ENCODE measurements around the gene AIP. TPM values are rescaled to one million over a fixed set of nuclear protein-coding genes. Genes with fewer than 3 reads are reported as not detected.
A peak's percentile ranks its signal among the peaks of the same experiment; 100 is the strongest.

The AIP gene
- total and polyA plus RNA-seq, 2 of the 8 experiments (the other 6 are each of a cell fraction or from before 2014, with no cell fraction given), result 29.8 to 54.4 TPM

GRCh38 chr11:67482827-67483798 is at the start of gene AIP (continued):
- peak; percentile 80 for TF ChIP-seq KDM5A (IDR thresholded peaks at IDR 0.05; ENCODE audit: low read length)
- TF ChIP-seq RNF2 (IDR thresholded peaks at IDR 0.05; ENCODE audit: borderline replicate concordance, low read depth, low read length, missing control alignments, poor library complexity, severe bottlenecking), result peak; percentile 68
- peak; percentile 70 for TF ChIP-seq POLR2AphosphoS5 (IDR thresholded peaks at IDR 0.05; ENCODE audit: low read depth, low read length)
- peak; percentile 100 for TF ChIP-seq YY1 (IDR thresholded peaks at IDR 0.05; ENCODE audit: low read depth, low read length)
- TF ChIP-seq TCF12 (IDR thresholded peaks at IDR 0.05; ENCODE audit: low read depth, low read length), result no peak
- no peak for TF ChIP-seq JUND (IDR thresholded peaks at IDR 0.05; ENCODE audit: low read length)
- peak; percentile 80 for TF ChIP-seq TBP (IDR thresholded peaks at IDR 0.05; ENCODE audit: low read depth, low read length)
- TF ChIP-seq EZH2 (IDR thresholded peaks at IDR 0.05; ENCODE audit: low read depth, low read length, severe bottlenecking), result no peak
- TF ChIP-seq MAFK (IDR thresholded peaks at IDR 0.05; ENCODE audit: low read depth, low read length), result no peak
- TF ChIP-seq POU5F1 (IDR thresholded peaks at IDR 0.05; ENCODE audit: low read depth, low read length), result no peak
- 0 out of 2 replicates have a peak, but pooled peaks have one; percentile 32 for TF ChIP-seq GTF2F1 (IDR thresholded peaks at IDR 0.05; ENCODE audit: borderline replicate concordance, low read depth, low read length)
- TF ChIP-seq CREB1 (IDR thresholded peaks at IDR 0.05), result peak; percentile 54

All from H1 (cell line).